MCF 10A (cell line): ENCODE data around the gene TMEM185A. TPM values are rescaled to one million over a fixed set of nuclear protein-coding genes. Genes with fewer than 3 reads are reported as not detected.
A peak's percentile ranks its signal among the peaks of the same experiment; 100 is the strongest.
"Not testable (repeated sequence)": the region's sequence is repeated elsewhere in the genome, so short reads cannot be mapped to it uniquely, and the experiment has no call there.

Experiments used
- BruUV-seq: library from RNA; stranded (reverse); fragments of 400-500 nt; replicated peaks from 2 replicates; lab custom pipeline; 2021; lab: Mats Ljungman, UMichigan
- CTCF ChIA-PET: fragments of 300-600 bp; sonication (Branson Sonifier 250); formaldehyde crosslinking; extraction: SDS; loops from one replicate; lab custom pipeline; 2021; ENCODE audit warnings: antibody characterized with exemption, inconsistent platforms; lab: Yijun Ruan, JAX
- POLR2A ChIA-PET: fragments of 300-600, 350-650 bp; sonication (Branson Sonifier 250); formaldehyde crosslinking; extraction: SDS; loops from one replicate; lab custom pipeline; 2020; ENCODE audit warnings: antibody characterized with exemption, inconsistent platforms; lab: Yijun Ruan, JAX
- DNase-seq: peaks from one replicate; pipeline ENCODE4 v3.0.0-alpha.2; 2018; ENCODE audit not compliant: unreplicated experiment
- H3K27ac Mint-ChIP-seq: one replicate; pipeline ENCODE4 v1.8.0; 2022; ENCODE audit warnings: mild to moderate bottlenecking, low read depth, mixed read lengths; ENCODE audit not compliant: unreplicated experiment
- H3K27me3 Mint-ChIP-seq: one replicate; pipeline ENCODE4 v1.8.0; 2022; ENCODE audit warnings: mixed read lengths; ENCODE audit not compliant: insufficient read depth, unreplicated experiment
- H3K36me3 Mint-ChIP-seq: one replicate; pipeline ENCODE4 v1.8.0; 2022; ENCODE audit warnings: mild to moderate bottlenecking, moderate library complexity, mixed read lengths; ENCODE audit not compliant: insufficient read depth, unreplicated experiment
- H3K4me1 Mint-ChIP-seq: one replicate; pipeline ENCODE4 v1.8.0; 2022; ENCODE audit warnings: mixed read lengths; ENCODE audit not compliant: insufficient read depth, unreplicated experiment
- H3K4me3 Mint-ChIP-seq: one replicate; pipeline ENCODE4 v1.8.0; 2022; ENCODE audit warnings: mild to moderate bottlenecking, moderate library complexity, mixed read lengths; ENCODE audit not compliant: unreplicated experiment
- H3K9me3 Mint-ChIP-seq: one replicate; pipeline ENCODE4 v1.8.0; 2022; ENCODE audit warnings: mixed read lengths; ENCODE audit not compliant: unreplicated experiment
- CTCF ChIP-seq: fragments of 200-600 bp; IDR thresholded peaks from one replicate; pipeline ENCODE4 v1.8.0; 2022; ENCODE audit warnings: antibody characterized with exemption, mild to moderate bottlenecking; ENCODE audit not compliant: unreplicated experiment
- intact Hi-C: fragments of 100-400 bp; cut with micrococcal nuclease; formaldehyde crosslinking; loops from 2 replicates; pipeline ENCODE4 v1.14.1; 2022
- total RNA-seq: library from RNA; stranded (reverse); gene quantifications from 2 replicates; pipeline ENCODE4 v1.2.3, GENCODE V29; 2022

The TMEM185A gene
- total RNA-seq, 1 experiment from 2014 or later = 15.5 TPM

DNA sequence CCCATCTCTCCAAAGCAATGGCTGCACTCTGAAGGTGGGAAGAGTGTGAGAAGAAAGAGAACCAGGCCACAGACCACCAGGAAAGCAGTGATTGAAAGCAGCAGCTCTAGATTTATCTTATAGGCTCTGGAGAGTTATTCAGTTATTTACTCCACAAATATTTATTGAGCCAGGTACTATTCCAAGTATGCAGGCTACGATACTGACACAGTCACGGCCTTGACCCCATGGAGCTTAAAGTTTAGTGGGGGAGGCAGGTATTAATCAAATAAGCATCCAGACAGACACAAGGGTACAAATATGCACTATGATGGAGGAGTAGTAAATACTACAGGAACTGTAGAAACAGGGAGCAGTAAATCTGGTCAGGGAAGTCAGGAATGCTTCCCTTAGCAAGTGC is 2.8 kb downstream of the TMEM185A start:
- Mint-ChIP-seq H3K27me3 (no peaks in the 10 kb centered on the region), H3K36me3 (no peaks in the 10 kb centered on the region), H3K9me3 (peaks cover 7% of the 10 kb centered on the region), H3K4me1 (peaks cover 9% of the 10 kb centered on the region), H3K4me3 (no peak overlapping the region), H3K27ac (no peak overlapping the region)
- CTCF ChIA-PET = interaction anchor here (0.6 kb wide), 1 partner anchor 1098 kb away, joined by 3 read pairs; no protein-coding TSS in a partner anchor
- POLR2A ChIA-PET = interaction anchor here (0.6 to 1.6 kb wide), 2 partner anchors 22 to 88 kb away, joined by 3 to 5 read pairs; partner anchors contain the start of gene EOLA1
- no TSS peak for BruUV-seq
- no peak for DNase-seq
- no peak for TF ChIP-seq CTCF
- intact Hi-C loops = no loop called here

GRCh38 chrX:149628280-149628679 is 3.3 kb downstream of the TMEM185A start:
- peak; percentile 63 for DNase-seq
- peaks cover 9% of the 10 kb centered on the region for H3K4me1 Mint-ChIP-seq
- no peaks in the 10 kb centered on the region for H3K27me3 Mint-ChIP-seq
- ChIA-PET POLR2A (interaction anchor here (1.6 kb wide), 1 partner anchor 87 kb away, joined by 5 read pairs; the partner anchor contains the start of gene EOLA1), CTCF (interaction anchor here (0.6 to 0.7 kb wide), 2 partner anchors 272 to 1098 kb away, joined by 3 read pairs; no protein-coding TSS in a partner anchor)
- H3K4me3 Mint-ChIP-seq = no peak overlapping the region
- H3K27ac Mint-ChIP-seq = peak overlapping the region; percentile 4
- H3K36me3 Mint-ChIP-seq = no peaks in the 10 kb centered on the region
- no peak for TF ChIP-seq CTCF
- no TSS peak for BruUV-seq
- intact Hi-C loops = no loop called here
- H3K9me3 Mint-ChIP-seq = peaks cover 7% of the 10 kb centered on the region

DNA sequence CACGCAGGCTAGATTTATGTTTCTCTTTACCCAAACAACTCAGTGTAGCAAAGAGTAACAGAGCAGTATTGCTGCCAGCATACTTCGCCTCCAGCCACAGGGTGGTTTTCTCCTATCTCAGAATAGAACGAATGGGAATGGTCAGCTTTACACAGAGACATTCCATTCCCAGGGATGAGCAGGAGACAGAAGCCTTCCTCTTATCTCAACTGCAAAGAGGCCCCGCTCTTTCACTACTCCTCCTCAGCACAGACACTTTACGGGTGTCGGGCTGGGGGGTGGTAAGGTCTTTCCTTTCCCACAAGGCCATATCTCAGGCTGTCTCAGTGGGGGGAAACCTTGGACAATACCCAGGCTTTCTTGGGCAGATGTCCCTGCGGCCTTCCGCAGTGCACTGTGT is 4.8 kb downstream of the TMEM185A start:
- H3K27me3 Mint-ChIP-seq, DNase-seq, BruUV-seq, POLR2A ChIA-PET, H3K4me1 Mint-ChIP-seq, intact Hi-C loops, H3K36me3 Mint-ChIP-seq, H3K27ac Mint-ChIP-seq, H3K4me3 Mint-ChIP-seq, H3K9me3 Mint-ChIP-seq: not testable (repeated sequence)
- CTCF ChIA-PET = interaction anchor here (0.6 kb wide), 1 partner anchor 1091 kb away, joined by 3 read pairs; no protein-coding TSS in a partner anchor

DNA sequence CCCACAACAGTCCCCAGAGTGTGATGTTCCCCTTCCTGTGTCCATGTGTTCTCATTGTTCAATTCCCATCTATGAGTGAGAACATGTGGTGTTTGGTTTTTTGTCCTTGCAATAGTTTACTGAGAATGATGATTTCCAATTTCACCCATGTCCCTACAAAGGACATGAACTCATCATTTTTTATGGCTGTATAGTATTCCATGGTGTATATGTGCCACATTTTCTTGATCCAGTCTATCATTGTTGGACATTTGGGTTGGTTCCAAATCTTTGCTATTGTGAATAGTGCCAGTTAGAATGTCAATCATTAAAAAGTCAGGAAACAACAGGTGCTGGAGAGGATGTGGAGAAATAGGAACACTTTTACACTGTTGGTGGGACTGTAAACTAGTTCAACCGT is 11.9 kb downstream of the TMEM185A start:
- H3K36me3 Mint-ChIP-seq, POLR2A ChIA-PET, H3K4me1 Mint-ChIP-seq, BruUV-seq, H3K4me3 Mint-ChIP-seq, intact Hi-C loops, DNase-seq, H3K27ac Mint-ChIP-seq, CTCF ChIA-PET, H3K9me3 Mint-ChIP-seq, H3K27me3 Mint-ChIP-seq: not testable (repeated sequence)

GRCh38 chrX:149618871-149619270 is 12.7 kb downstream of the TMEM185A start:
- Mint-ChIP-seq H3K27me3 (no peaks in the 10 kb centered on the region), H3K4me1 (no peaks in the 10 kb centered on the region), H3K36me3 (no peaks in the 10 kb centered on the region), H3K27ac (no peak overlapping the region), H3K9me3 (no peaks in the 10 kb centered on the region), H3K4me3 (no peak overlapping the region)
- TF ChIP-seq CTCF = no peak
- intact Hi-C loops = no loop called here
- DNase-seq = no peak
- ChIA-PET POLR2A (no interaction called here), CTCF (no interaction called here)
- no TSS peak for BruUV-seq
